Neural cell (in vitro differentiated cells): ENCODE results near the gene TMEM92. TPM values are rescaled to one million over a fixed set of nuclear protein-coding genes. Genes with fewer than 3 reads are reported as not detected.

Experiments used
- H2AFZ ChIP-seq: fragments of 200-600, 300-800 bp; sonication (generic), shearing (Covaris generic); 2 replicates; pipeline ENCODE4 v1.6.0; 2014; ENCODE audit warnings: low read depth, mild to moderate bottlenecking, antibody characterized with exemption, low read length, moderate library complexity
- H3F3A ChIP-seq: fragments of 200-600 bp; shearing (Covaris generic); 2 replicates; pipeline ENCODE4 v1.6.1; 2016; ENCODE audit warnings: mild to moderate bottlenecking, moderate library complexity, mixed read lengths, antibody characterized with exemption, low read length; ENCODE audit not compliant: insufficient read depth, poor library complexity, severe bottlenecking
- H3K27ac ChIP-seq: fragments of 200-600, 300-800 bp; sonication (generic), shearing (Covaris generic); 2 replicates; pipeline ENCODE4 v1.5.1; 2014; ENCODE audit warnings: mild to moderate bottlenecking, low read length, moderate library complexity
- H3K27me3 ChIP-seq: fragments of 300-800, 200-600 bp; sonication (generic), shearing (Covaris generic); 2 replicates; pipeline ENCODE4 v1.6.0; 2014; ENCODE audit warnings: mild to moderate bottlenecking, low read depth, low read length, moderate library complexity; ENCODE audit not compliant: insufficient read depth
- H3K36me3 ChIP-seq: fragments of 300-800, 200-600 bp; sonication (generic), shearing (Covaris generic); 2 replicates; pipeline ENCODE4 v1.5.1; 2014; ENCODE audit warnings: mild to moderate bottlenecking, antibody characterized with exemption, low read length, moderate library complexity; ENCODE audit not compliant: insufficient read depth
- H3K4me2 ChIP-seq: fragments of 300-800, 200-600 bp; sonication (generic), shearing (Covaris generic); 2 replicates; pipeline ENCODE4 v1.6.0; 2014; ENCODE audit warnings: mild to moderate bottlenecking, low read length
- H3K4me3 ChIP-seq: fragments of 300-800, 200-600 bp; sonication (generic), shearing (Covaris generic); 2 replicates; pipeline ENCODE4 v1.5.1; 2014; ENCODE audit warnings: mild to moderate bottlenecking, low read length, moderate library complexity
- H3K79me2 ChIP-seq: fragments of 200-600 bp; shearing (Covaris generic); replicated peaks from 2 replicates; pipeline ENCODE4 v1.6.0; 2014; ENCODE audit warnings: mild to moderate bottlenecking, low read length, moderate library complexity; ENCODE audit not compliant: insufficient read depth
- H3K9ac ChIP-seq: fragments of 300-800, 200-600 bp; sonication (generic), shearing (Covaris generic); 2 replicates; pipeline ENCODE4 v1.6.1; 2016; ENCODE audit warnings: mild to moderate bottlenecking, low read length, mixed read lengths
- H3K9me2 ChIP-seq: fragments of 200-600 bp; shearing (Covaris generic); 2 replicates; pipeline ENCODE4 v1.6.1; 2016; ENCODE audit warnings: mild to moderate bottlenecking, low read length, mixed read lengths; ENCODE audit not compliant: insufficient read depth
- H3K9me3 ChIP-seq: fragments of 200-600, 300-800 bp; sonication (generic), shearing (Covaris generic); 2 replicates; pipeline ENCODE4 v1.6.1; 2016; ENCODE audit warnings: mild to moderate bottlenecking, mixed run types, low read length, moderate library complexity, mixed read lengths
- H4K20me1 ChIP-seq: fragments of 200-600 bp; shearing (Covaris generic); 2 replicates; pipeline ENCODE4 v1.6.1; 2016; ENCODE audit warnings: mild to moderate bottlenecking, mixed run types; ENCODE audit not compliant: insufficient read depth
- EP300 ChIP-seq: fragments of 450-650 bp; conservative IDR thresholded peaks from 2 replicates; pipeline ENCODE4 v1.6.1; 2014; ENCODE audit warnings: antibody characterized with exemption, mild to moderate bottlenecking, moderate library complexity; ENCODE audit not compliant: poor library complexity, severe bottlenecking
- EZH2 ChIP-seq: fragments of 200-600, 300-800 bp; shearing (Covaris generic), sonication (generic); IDR thresholded peaks from 2 replicates; pipeline ENCODE4 v1.6.1; 2014; ENCODE audit warnings: antibody characterized with exemption, low read length, borderline replicate concordance, mild to moderate bottlenecking; ENCODE audit not compliant: insufficient read depth, poor library complexity, severe bottlenecking
- MXI1 ChIP-seq: fragments of 450-650 bp; conservative IDR thresholded peaks from 2 replicates; pipeline ENCODE4 v1.6.1; 2014; ENCODE audit warnings: antibody characterized with exemption, mild to moderate bottlenecking; ENCODE audit not compliant: poor library complexity, severe bottlenecking
- POLR2AphosphoS5 ChIP-seq: IDR thresholded peaks from 2 replicates; pipeline ENCODE4 v1.6.1; 2012
- RAD21 ChIP-seq: fragments of 450-650 bp; conservative IDR thresholded peaks from 2 replicates; pipeline ENCODE4 v1.6.1; 2014; ENCODE audit warnings: antibody characterized with exemption, mild to moderate bottlenecking, moderate library complexity
- SMC3 ChIP-seq: fragments of 450-650 bp; conservative IDR thresholded peaks from 2 replicates; pipeline ENCODE4 v1.6.1; 2014; ENCODE audit warnings: antibody characterized with exemption, mild to moderate bottlenecking, moderate library complexity; ENCODE audit not compliant: poor library complexity
- TAF1 ChIP-seq: IDR thresholded peaks from 2 replicates; pipeline ENCODE4 v1.6.1; 2012; ENCODE audit warnings: low read depth
- polyA plus RNA-seq: library from polyadenylated mRNA; depleted of rRNA; stranded (reverse); fragments of >200 nt; gene quantifications from 2 replicates; pipeline ENCODE4 v1.2.3, GENCODE V29; 2014
- TF ChIP-seq, protein P1 (sequence below): IDR thresholded peaks from 2 replicates; pipeline ENCODE4 v1.6.1; 2012; ENCODE audit warnings: borderline replicate concordance
- TF ChIP-seq, protein P2 (sequence below): fragments of 450-650 bp; IDR thresholded peaks from 2 replicates; pipeline ENCODE4 v1.5.1; 2014; ENCODE audit warnings: antibody characterized with exemption, mild to moderate bottlenecking, moderate library complexity; ENCODE audit not compliant: poor library complexity, severe bottlenecking

Gene TMEM92
- polyA plus RNA-seq, 1 donor from 2014 or later: not detected

DNA sequence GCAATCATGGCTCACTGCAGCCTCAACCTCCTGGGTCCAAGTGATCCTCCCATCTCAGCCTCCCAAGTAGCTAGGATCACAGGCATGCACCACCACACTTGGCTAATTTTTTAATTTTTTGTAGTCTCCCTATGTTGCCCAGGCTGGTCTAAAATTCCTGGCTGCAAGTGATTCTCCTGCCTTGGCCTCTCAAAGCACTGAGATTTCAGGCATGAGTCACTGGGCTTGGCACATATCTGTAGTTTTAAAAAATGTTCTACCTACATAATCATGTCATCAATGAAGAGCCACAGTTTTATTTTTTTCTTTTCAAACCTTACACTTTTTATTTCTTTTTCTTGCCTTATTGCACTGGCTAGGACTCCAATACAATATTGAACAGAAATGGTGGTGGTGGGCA, 39.7 kb upstream of the TMEM92 start:
- no peak overlapping the region for H2AFZ ChIP-seq
- H4K20me1 ChIP-seq: no peaks in the 10 kb centered on the region
- H3K4me2 ChIP-seq: no peak overlapping the region
- no peak overlapping the region for H3K27ac ChIP-seq
- H3K79me2 ChIP-seq: no peaks in the 10 kb centered on the region
- H3F3A ChIP-seq: no peaks in the 10 kb centered on the region
- no peak overlapping the region for H3K9ac ChIP-seq
- H3K27me3 ChIP-seq: no peaks in the 10 kb centered on the region
- H3K9me3 ChIP-seq: no peaks in the 10 kb centered on the region
- TF ChIP-seq EP300: no peak
- TF ChIP-seq MXI1: no peak
- TF ChIP-seq EZH2: no peak
- no peak for TF ChIP-seq POLR2AphosphoS5
- no peak for TF ChIP-seq RAD21
- TF ChIP-seq, protein P1, sequence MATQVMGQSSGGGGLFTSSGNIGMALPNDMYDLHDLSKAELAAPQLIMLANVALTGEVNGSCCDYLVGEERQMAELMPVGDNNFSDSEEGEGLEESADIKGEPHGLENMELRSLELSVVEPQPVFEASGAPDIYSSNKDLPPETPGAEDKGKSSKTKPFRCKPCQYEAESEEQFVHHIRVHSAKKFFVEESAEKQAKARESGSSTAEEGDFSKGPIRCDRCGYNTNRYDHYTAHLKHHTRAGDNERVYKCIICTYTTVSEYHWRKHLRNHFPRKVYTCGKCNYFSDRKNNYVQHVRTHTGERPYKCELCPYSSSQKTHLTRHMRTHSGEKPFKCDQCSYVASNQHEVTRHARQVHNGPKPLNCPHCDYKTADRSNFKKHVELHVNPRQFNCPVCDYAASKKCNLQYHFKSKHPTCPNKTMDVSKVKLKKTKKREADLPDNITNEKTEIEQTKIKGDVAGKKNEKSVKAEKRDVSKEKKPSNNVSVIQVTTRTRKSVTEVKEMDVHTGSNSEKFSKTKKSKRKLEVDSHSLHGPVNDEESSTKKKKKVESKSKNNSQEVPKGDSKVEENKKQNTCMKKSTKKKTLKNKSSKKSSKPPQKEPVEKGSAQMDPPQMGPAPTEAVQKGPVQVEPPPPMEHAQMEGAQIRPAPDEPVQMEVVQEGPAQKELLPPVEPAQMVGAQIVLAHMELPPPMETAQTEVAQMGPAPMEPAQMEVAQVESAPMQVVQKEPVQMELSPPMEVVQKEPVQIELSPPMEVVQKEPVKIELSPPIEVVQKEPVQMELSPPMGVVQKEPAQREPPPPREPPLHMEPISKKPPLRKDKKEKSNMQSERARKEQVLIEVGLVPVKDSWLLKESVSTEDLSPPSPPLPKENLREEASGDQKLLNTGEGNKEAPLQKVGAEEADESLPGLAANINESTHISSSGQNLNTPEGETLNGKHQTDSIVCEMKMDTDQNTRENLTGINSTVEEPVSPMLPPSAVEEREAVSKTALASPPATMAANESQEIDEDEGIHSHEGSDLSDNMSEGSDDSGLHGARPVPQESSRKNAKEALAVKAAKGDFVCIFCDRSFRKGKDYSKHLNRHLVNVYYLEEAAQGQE: no peak
- TF ChIP-seq SMC3: no peak
- TF ChIP-seq TAF1: no peak
- TF ChIP-seq, protein P2, sequence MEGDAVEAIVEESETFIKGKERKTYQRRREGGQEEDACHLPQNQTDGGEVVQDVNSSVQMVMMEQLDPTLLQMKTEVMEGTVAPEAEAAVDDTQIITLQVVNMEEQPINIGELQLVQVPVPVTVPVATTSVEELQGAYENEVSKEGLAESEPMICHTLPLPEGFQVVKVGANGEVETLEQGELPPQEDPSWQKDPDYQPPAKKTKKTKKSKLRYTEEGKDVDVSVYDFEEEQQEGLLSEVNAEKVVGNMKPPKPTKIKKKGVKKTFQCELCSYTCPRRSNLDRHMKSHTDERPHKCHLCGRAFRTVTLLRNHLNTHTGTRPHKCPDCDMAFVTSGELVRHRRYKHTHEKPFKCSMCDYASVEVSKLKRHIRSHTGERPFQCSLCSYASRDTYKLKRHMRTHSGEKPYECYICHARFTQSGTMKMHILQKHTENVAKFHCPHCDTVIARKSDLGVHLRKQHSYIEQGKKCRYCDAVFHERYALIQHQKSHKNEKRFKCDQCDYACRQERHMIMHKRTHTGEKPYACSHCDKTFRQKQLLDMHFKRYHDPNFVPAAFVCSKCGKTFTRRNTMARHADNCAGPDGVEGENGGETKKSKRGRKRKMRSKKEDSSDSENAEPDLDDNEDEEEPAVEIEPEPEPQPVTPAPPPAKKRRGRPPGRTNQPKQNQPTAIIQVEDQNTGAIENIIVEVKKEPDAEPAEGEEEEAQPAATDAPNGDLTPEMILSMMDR: no peak
- no peaks in the 10 kb centered on the region for H3K9me2 ChIP-seq
- H3K4me3 ChIP-seq: no peak overlapping the region
- no peaks in the 10 kb centered on the region for H3K36me3 ChIP-seq

DNA sequence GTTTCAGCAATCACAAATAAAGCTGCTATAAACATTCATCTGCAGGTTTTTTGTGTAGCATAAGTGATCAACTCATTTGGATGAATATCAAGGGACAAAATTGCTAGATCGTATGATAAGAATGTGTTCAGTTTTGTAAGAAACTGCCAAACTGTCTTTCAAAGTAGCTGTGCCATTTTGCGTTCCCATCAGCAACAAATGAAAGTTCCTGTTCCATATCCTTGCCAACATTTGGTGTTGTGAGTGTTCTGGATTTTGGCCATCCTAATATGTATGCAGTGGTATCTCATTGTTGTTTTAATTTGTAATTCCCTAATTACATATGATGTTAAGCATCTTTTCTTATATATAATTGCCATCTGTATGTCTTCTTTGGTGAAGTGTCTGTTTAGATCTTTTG, 36.4 kb upstream of the TMEM92 start:
- Histone ChIP-seq H4K20me1 (no peaks in the 10 kb centered on the region), H3K79me2 (no peaks in the 10 kb centered on the region), H3K9me2 (no peaks in the 10 kb centered on the region), H3K9ac (no peak overlapping the region), H3K4me2 (no peak overlapping the region), H3F3A (no peaks in the 10 kb centered on the region), H3K27me3 (no peaks in the 10 kb centered on the region), H2AFZ (no peak overlapping the region), H3K4me3 (no peak overlapping the region), H3K27ac (no peak overlapping the region), H3K9me3 (no peaks in the 10 kb centered on the region), H3K36me3 (no peaks in the 10 kb centered on the region)
- TF ChIP-seq, protein P2: no peak
- TF ChIP-seq EP300 (no peak), MXI1 (no peak), SMC3 (no peak), RAD21 (no peak), EZH2 (no peak), POLR2AphosphoS5 (no peak), TAF1 (no peak)
- TF ChIP-seq, protein P1: no peak
